ENCODE measurements around the gene MMP14. TPM values are rescaled to one million over a fixed set of nuclear protein-coding genes. Genes with fewer than 3 reads are reported as not detected.

MMP14 gene
- total and polyA plus RNA-seq, 9 of the 15 experiments (the other 6 are each of a cell fraction or from before 2014, with no cell fraction given) = 0.36 to 5.8 (median 1.3) TPM; not detected in 2

GRCh38 chr14:22819151-22819988, 17.0 kb upstream of the MMP14 start:
- BruUV-seq (replicated peaks) = no TSS peak
- intact Hi-C loops (cut with micrococcal nuclease) (no loop called here), in situ Hi-C loops (cut with MboI) (no loop called here)
- TF ChIP-seq ZNF280A (IDR thresholded peaks at IDR 0.05; ENCODE audit: low read depth, partially characterized antibody) = no peak
- TF ChIP-seq CTBP1 (IDR thresholded peaks at IDR 0.05; ENCODE audit: borderline replicate concordance) = 0 out of 2 replicates have a peak, but pooled peaks have one; percentile 15
- 0 out of 2 replicates have a peak, but pooled peaks have one; percentile 11 for TF ChIP-seq VEZF1 (CRISPR knock-in tag; IDR thresholded peaks at IDR 0.05)
- H3K27me3 ChIP-seq (ENCODE audit: control insufficient read depth in 2 of 2, insufficient read depth in 2 of 2, low read length in 2 of 2) = peaks cover 0 to 13% of the 10 kb centered on the region in 2 experiments; a peak in 3 of 5 replicates
- H3K79me2 ChIP-seq (ENCODE audit: control insufficient read depth, insufficient read depth, low read length) = no peaks in the 10 kb centered on the region
- CTCF ChIA-PET (ENCODE audit: low intra/inter-chr PET ratio) = interaction anchor here (0.6 to 1.1 kb wide), 2 partner anchors 42 to 163 kb away, joined by 3 to 5 read pairs; no protein-coding TSS in a partner anchor
- DNase-seq (ENCODE audit: extremely low read depth in 1 of 4, low spot score in 3 of 4) (no peak), FAIRE-seq (no peak), ATAC-seq (no peak)
- peaks cover 11 to 27% of the 10 kb centered on the region in 2 experiments; a peak in 4 of 5 replicates for H3K4me1 ChIP-seq (replicated peaks in 1 of 2; ENCODE audit: control insufficient read depth in 2 of 2, insufficient read depth in 2 of 2, low read length in 2 of 2)
- no peaks in the 10 kb centered on the region for H3K9me1 ChIP-seq (ENCODE audit: control insufficient read depth, insufficient read depth, low read length)
- no peaks in the 10 kb centered on the region for H3K36me3 ChIP-seq (ENCODE audit: control insufficient read depth, insufficient read depth, low read length)
- H2AFZ ChIP-seq (ENCODE audit: low read depth, low read length) = peak overlapping the region; percentile 74
- no peaks in the 10 kb centered on the region for H3K9me3 ChIP-seq (replicated peaks; ENCODE audit: control insufficient read depth, insufficient read depth, low read depth, low read length)
- 20% methylated on average over 8 of the region's 10 CpGs for WGBS (ENCODE audit: insufficient coverage, low coverage, missing lambda C conversion rate)
- H3K9ac ChIP-seq (ENCODE audit: insufficient read depth in 1 of 2, low read depth in 2 of 2, low read length in 2 of 2) = peak overlapping the region in 1 of 2 experiments; percentile 5; a peak in 1 of 4 replicates
- no peak overlapping the region for H3K4me2 ChIP-seq (ENCODE audit: insufficient read depth, low read length)
- H3K27ac ChIP-seq (ENCODE audit: extremely low read depth, low read depth, low read length) = no peak overlapping the region
- H3K4me3 ChIP-seq = no peak overlapping the region
- H4K20me1 ChIP-seq (replicated peaks; ENCODE audit: control insufficient read depth, insufficient read depth, low read length) = no peaks in the 10 kb centered on the region
- POLR2A ChIA-PET = interaction anchor here (0.8 kb wide), 1 partner anchor 503 kb away, joined by 3 read pairs; no protein-coding TSS in a partner anchor

Measured in K562 (cell line).